ENCODE measurements around the gene SMAGP.

Gene SMAGP

DNA sequence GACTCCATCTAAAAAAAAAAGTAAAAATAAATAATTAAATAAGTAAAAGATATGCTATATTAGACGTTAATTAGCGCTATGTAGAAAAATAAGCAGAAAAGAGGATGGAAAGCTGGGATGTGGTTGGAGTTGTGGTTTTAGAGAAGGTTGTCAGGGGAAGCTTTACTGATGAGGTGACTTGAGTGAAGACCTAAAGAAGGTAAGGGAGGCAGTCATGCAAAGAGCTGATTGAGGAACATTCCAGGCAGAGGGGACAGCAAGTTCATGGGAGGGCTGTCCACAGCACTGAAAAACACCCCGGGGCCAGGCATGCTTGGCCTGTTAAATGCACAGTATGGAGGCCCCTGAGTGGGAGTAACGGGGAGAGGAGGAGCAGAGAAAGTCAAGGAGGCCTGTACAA lies 15.7 kb downstream of the SMAGP start:
- Histone ChIP-seq H3K4me3 (ENCODE audit: insufficient read length, low read depth) (no peak overlapping the region), H3K9ac (ENCODE audit: insufficient read length, low read depth) (no peak overlapping the region), H3K4me1 (ENCODE audit: insufficient read depth, insufficient read length) (peaks cover 3% of the 10 kb centered on the region), H3K27me3 (ENCODE audit: insufficient read depth, insufficient read length) (no peaks in the 10 kb centered on the region), H3K36me3 (ENCODE audit: insufficient read depth, insufficient read length, low read length) (peaks cover 16% of the 10 kb centered on the region), H3K9me3 (ENCODE audit: insufficient read depth, low read length) (no peaks in the 10 kb centered on the region)
- TF ChIP-seq SUZ12 (IDR thresholded peaks at IDR 0.05; ENCODE audit: extremely low read depth, insufficient read depth, insufficient read length), result no peak
- no peak for TF ChIP-seq YY1 (IDR thresholded peaks at IDR 0.05; ENCODE audit: insufficient read depth, insufficient read length)
- TF ChIP-seq ZNF274 (IDR thresholded peaks at IDR 0.05; ENCODE audit: low read depth, low read length), result no peak
- no peak for DNase-seq (ENCODE audit: low read depth, low spot score)

DNA sequence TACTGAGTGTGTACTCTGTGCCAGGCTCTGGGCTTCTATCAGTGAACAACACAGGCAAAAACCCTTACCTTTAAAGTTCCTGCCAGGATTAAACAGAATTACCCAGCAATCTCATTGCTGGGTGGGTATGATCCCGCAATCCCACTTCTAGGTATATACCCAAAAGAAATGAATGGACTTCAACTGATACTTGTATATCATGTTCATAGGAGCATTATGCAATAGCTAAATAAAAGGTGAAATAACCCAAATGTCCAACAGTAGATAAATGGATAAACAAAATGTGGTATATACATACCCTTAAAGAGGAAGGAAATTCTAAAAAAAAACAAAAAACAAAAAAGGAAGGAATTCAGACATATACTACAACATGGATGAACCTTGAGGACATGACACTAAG lies 16.9 kb downstream of the SMAGP start:
- Histone ChIP-seq H3K27me3 (ENCODE audit: insufficient read depth, insufficient read length) (no peaks in the 10 kb centered on the region), H3K4me3 (ENCODE audit: insufficient read length, low read depth) (no peak overlapping the region), H3K9me3 (ENCODE audit: insufficient read depth, low read length) (no peaks in the 10 kb centered on the region), H3K36me3 (ENCODE audit: insufficient read depth, insufficient read length, low read length) (peaks cover 23% of the 10 kb centered on the region), H3K9ac (ENCODE audit: insufficient read length, low read depth) (no peak overlapping the region), H3K4me1 (ENCODE audit: insufficient read depth, insufficient read length) (peaks cover 3% of the 10 kb centered on the region)
- no peak for DNase-seq (ENCODE audit: low read depth, low spot score)
- no peak for TF ChIP-seq SUZ12 (IDR thresholded peaks at IDR 0.05; ENCODE audit: extremely low read depth, insufficient read depth, insufficient read length)
- TF ChIP-seq ZNF274 (IDR thresholded peaks at IDR 0.05; ENCODE audit: low read depth, low read length), result no peak
- TF ChIP-seq YY1 (IDR thresholded peaks at IDR 0.05; ENCODE audit: insufficient read depth, insufficient read length), result no peak

DNA sequence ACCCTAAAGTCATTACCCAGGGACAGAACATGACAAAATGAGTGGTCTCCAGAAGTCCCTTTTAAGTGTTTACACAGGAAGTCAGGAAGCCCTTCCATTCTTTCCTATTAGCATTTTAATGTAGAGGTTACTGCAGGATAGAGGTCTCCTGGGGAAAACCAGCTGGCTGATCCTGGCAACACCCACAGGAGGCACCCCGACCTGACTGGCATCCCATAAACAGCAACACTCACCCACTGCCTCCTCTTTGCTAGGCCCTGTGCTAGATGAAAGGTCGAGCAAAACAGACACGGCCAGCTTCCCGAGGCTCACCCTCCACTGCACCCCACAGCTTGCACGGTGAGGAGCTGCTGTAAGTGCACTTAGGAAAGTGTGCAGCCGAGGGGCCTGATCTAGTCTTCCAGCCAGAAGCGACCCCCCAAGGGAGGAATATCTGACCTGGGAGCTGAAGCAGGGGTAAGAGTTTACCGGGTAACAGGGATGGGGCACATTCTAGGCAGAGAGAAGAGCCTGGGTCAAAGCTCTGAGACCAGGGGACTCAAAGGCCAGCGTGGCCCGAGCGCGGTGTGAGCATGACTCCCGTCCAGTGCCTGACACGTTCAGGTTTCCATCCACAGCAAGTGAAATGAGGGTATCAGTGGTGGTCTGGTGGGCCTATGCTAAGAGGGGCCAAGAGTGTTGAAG lies 22.6 kb downstream of the SMAGP start:
- Histone ChIP-seq H3K9me3 (ENCODE audit: insufficient read depth, low read length) (no peaks in the 10 kb centered on the region), H3K4me3 (ENCODE audit: insufficient read length, low read depth) (no peak overlapping the region), H3K9ac (ENCODE audit: insufficient read length, low read depth) (peak overlapping the region; percentile 50), H3K27me3 (ENCODE audit: insufficient read depth, insufficient read length) (no peaks in the 10 kb centered on the region), H3K4me1 (ENCODE audit: insufficient read depth, insufficient read length) (peaks cover 7% of the 10 kb centered on the region), H3K36me3 (ENCODE audit: insufficient read depth, insufficient read length, low read length) (peaks cover 46% of the 10 kb centered on the region)
- no peak for DNase-seq (ENCODE audit: low read depth, low spot score)
- TF ChIP-seq SUZ12 (IDR thresholded peaks at IDR 0.05; ENCODE audit: extremely low read depth, insufficient read depth, insufficient read length) (no peak), YY1 (IDR thresholded peaks at IDR 0.05; ENCODE audit: insufficient read depth, insufficient read length) (no peak), ZNF274 (IDR thresholded peaks at IDR 0.05; ENCODE audit: low read depth, low read length) (no peak)

DNA sequence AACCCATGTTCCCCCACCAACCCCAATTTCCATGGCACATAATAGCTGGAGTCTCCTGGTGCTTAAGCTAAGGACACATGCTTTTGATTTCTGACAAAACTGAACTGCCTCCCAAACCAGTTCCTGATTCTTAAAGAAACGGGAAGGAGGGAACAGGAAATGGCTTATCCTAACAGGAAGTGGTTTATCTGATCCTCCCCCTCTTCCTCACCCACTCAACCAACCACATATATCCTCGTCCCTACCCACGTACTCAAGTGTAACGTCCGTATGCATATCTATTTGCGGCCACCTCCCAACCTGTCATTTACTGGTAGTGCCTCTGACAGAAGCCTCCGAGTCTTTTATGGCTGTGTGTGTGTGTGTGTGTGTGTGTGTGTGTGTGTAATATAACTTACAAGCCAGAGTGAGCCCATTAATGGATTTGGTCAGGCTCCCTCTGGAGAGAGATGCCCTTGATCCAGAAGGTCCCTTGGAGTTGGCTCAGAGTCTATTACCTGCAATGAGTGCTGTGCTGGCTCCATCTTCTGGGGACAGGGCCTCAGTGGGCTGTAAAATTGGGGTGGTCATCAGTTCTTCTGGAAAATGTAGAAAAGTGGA lies 23.9 kb downstream of the SMAGP start:
- H3K4me1 ChIP-seq (ENCODE audit: insufficient read depth, insufficient read length), result peaks cover 7% of the 10 kb centered on the region
- H3K9ac ChIP-seq (ENCODE audit: insufficient read length, low read depth), result no peak overlapping the region
- H3K27me3 ChIP-seq (ENCODE audit: insufficient read depth, insufficient read length), result no peaks in the 10 kb centered on the region
- H3K9me3 ChIP-seq (ENCODE audit: insufficient read depth, low read length), result no peaks in the 10 kb centered on the region
- TF ChIP-seq ZNF274 (IDR thresholded peaks at IDR 0.05; ENCODE audit: low read depth, low read length), result no peak
- TF ChIP-seq YY1 (IDR thresholded peaks at IDR 0.05; ENCODE audit: insufficient read depth, insufficient read length), result no peak
- no peak for TF ChIP-seq SUZ12 (IDR thresholded peaks at IDR 0.05; ENCODE audit: extremely low read depth, insufficient read depth, insufficient read length)
- H3K36me3 ChIP-seq (ENCODE audit: insufficient read depth, insufficient read length, low read length), result peaks cover 54% of the 10 kb centered on the region
- no peak for DNase-seq (ENCODE audit: low read depth, low spot score)
- H3K4me3 ChIP-seq (ENCODE audit: insufficient read length, low read depth), result no peak overlapping the region

DNA sequence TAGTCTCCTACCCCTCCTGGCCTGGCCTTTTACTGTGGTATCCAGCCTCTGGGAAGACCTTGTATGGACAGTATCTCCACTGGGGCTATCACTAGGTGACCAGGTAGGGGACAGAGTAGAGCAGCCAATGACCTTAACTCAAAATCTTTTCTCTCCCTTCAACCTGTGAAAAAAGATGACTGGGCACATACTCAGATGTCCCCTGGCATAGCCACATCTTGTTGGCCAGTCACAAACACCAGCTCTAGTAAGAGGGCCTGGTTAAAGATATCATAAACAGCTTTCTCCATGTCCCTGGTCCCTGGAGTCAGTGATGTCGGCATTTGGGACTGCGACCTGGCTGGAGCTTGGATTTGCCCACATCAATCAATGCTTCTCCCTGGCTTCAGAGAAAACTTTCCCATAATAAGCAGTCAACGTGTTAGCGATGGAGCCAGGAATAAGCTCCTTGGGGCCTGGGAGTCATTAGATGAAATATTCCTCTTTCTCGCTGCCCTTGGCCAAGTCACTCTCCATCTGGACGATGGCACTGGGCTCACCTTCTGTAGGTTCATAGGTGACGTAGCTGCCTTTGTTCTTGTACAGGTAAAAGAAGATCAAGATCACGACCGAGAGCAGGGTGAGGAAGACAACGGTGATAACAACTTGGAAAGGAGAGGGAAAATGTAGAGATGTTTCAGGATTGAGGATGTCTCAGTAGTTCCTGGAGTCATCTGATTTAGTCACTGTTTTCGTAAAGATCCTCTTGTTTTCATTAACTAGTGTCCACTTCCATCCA lies 24.6 kb downstream of the SMAGP start:
- no peaks in the 10 kb centered on the region for H3K9me3 ChIP-seq (ENCODE audit: insufficient read depth, low read length)
- H3K4me3 ChIP-seq (ENCODE audit: insufficient read length, low read depth), result no peak overlapping the region
- H3K4me1 ChIP-seq (ENCODE audit: insufficient read depth, insufficient read length), result peaks cover 7% of the 10 kb centered on the region
- H3K36me3 ChIP-seq (ENCODE audit: insufficient read depth, insufficient read length, low read length), result peaks cover 59% of the 10 kb centered on the region
- no peak for DNase-seq (ENCODE audit: low read depth, low spot score)
- TF ChIP-seq SUZ12 (IDR thresholded peaks at IDR 0.05; ENCODE audit: extremely low read depth, insufficient read depth, insufficient read length) (no peak), ZNF274 (IDR thresholded peaks at IDR 0.05; ENCODE audit: low read depth, low read length) (no peak), YY1 (IDR thresholded peaks at IDR 0.05; ENCODE audit: insufficient read depth, insufficient read length) (no peak)
- no peak overlapping the region for H3K9ac ChIP-seq (ENCODE audit: insufficient read length, low read depth)
- H3K27me3 ChIP-seq (ENCODE audit: insufficient read depth, insufficient read length), result no peaks in the 10 kb centered on the region

DNA sequence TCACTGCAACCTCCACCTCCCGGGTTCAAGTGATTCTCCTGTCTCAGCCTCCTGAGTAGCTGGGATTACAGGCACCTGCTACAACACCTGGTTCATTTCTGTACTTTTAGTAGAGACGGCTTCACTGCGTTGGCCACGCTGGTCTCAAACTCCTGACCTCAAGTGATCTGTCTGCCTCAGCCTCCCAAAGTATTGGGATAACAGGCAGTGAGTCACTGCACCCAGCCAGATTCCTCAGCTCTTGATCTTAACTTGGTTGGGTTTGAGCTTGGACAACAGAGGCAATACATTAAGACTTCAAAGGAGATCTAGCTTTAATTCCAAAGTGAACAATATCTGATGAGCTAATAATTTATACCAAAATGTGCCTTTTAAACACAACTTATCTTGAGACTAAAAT lies 25.9 kb downstream of the SMAGP start:
- no peak overlapping the region for H3K9ac ChIP-seq (ENCODE audit: insufficient read length, low read depth)
- no peak for DNase-seq (ENCODE audit: low read depth, low spot score)
- H3K9me3 ChIP-seq (ENCODE audit: insufficient read depth, low read length), result no peaks in the 10 kb centered on the region
- TF ChIP-seq ZNF274 (IDR thresholded peaks at IDR 0.05; ENCODE audit: low read depth, low read length), result no peak
- TF ChIP-seq YY1 (IDR thresholded peaks at IDR 0.05; ENCODE audit: insufficient read depth, insufficient read length), result no peak
- TF ChIP-seq SUZ12 (IDR thresholded peaks at IDR 0.05; ENCODE audit: extremely low read depth, insufficient read depth, insufficient read length), result no peak
- H3K36me3 ChIP-seq (ENCODE audit: insufficient read depth, insufficient read length, low read length), result peaks cover 61% of the 10 kb centered on the region
- H3K4me3 ChIP-seq (ENCODE audit: insufficient read length, low read depth), result no peak overlapping the region
- peaks cover 9% of the 10 kb centered on the region for H3K4me1 ChIP-seq (ENCODE audit: insufficient read depth, insufficient read length)
- no peaks in the 10 kb centered on the region for H3K27me3 ChIP-seq (ENCODE audit: insufficient read depth, insufficient read length)

DNA sequence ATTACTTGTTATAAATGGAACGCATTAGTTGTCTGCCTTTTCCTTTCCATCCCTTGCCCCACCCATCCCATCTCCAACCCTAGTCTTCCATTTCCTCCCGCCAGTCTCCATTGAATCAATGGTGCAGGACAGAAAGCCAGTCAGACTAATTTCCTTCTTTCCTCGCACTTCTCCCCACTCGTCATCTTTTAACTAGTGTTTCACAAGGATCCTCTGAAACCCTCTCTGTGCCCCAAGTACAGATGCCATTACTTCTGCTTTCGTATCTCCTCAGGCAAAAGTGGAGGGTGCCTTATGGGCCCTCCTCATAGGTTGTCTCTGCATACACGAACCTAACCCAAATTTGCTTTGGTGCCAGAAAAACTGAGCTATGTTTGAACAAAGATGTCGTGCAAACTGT lies 27.3 kb downstream of the SMAGP start:
- no peak for DNase-seq (ENCODE audit: low read depth, low spot score)
- H3K4me3 ChIP-seq (ENCODE audit: insufficient read length, low read depth), result no peak overlapping the region

More for the DNA sequence above, 27.3 kb downstream of the SMAGP start:
- Histone ChIP-seq H3K36me3 (ENCODE audit: insufficient read depth, insufficient read length, low read length) (peaks cover 56% of the 10 kb centered on the region), H3K4me1 (ENCODE audit: insufficient read depth, insufficient read length) (peaks cover 6% of the 10 kb centered on the region), H3K27me3 (ENCODE audit: insufficient read depth, insufficient read length) (no peaks in the 10 kb centered on the region), H3K9me3 (ENCODE audit: insufficient read depth, low read length) (no peaks in the 10 kb centered on the region), H3K9ac (ENCODE audit: insufficient read length, low read depth) (no peak overlapping the region)
- no peak for TF ChIP-seq SUZ12 (IDR thresholded peaks at IDR 0.05; ENCODE audit: extremely low read depth, insufficient read depth, insufficient read length)
- no peak for TF ChIP-seq YY1 (IDR thresholded peaks at IDR 0.05; ENCODE audit: insufficient read depth, insufficient read length)
- no peak for TF ChIP-seq ZNF274 (IDR thresholded peaks at IDR 0.05; ENCODE audit: low read depth, low read length)

All from NT2/D1 (cell line).